DOHH2 (cell line): ENCODE results near the gene LRMDA.

Source experiments
- H3F3A ChIP-seq: fragments of 200-600 bp; sonication (generic), shearing (Covaris generic); 2 replicates; pipeline ENCODE4 v1.6.0; 2016; ENCODE audit warnings: antibody characterized with exemption, mild to moderate bottlenecking; ENCODE audit not compliant: control insufficient read depth, insufficient read depth
- H3K27ac ChIP-seq: fragments of 200-600 bp; sonication (generic); 2 replicates; pipeline ENCODE4 v1.5.1; 2014; ENCODE audit warnings: low read depth, mild to moderate bottlenecking, low read length, moderate library complexity
- H3K27me3 ChIP-seq: fragments of 200-600 bp; sonication (generic); 2 replicates; pipeline ENCODE4 v1.6.1; 2014; ENCODE audit warnings: mild to moderate bottlenecking, low read length, mixed read lengths; ENCODE audit not compliant: control insufficient read depth
- H3K36me3 ChIP-seq: fragments of 200-600 bp; sonication (generic); 2 replicates; pipeline ENCODE4 v1.6.1; 2014; ENCODE audit warnings: mild to moderate bottlenecking, low read length, moderate library complexity, mixed read lengths; ENCODE audit not compliant: control insufficient read depth
- H3K4me1 ChIP-seq: fragments of 200-600 bp; sonication (generic); 2 replicates; pipeline ENCODE4 v1.6.1; 2014; ENCODE audit warnings: mild to moderate bottlenecking, low read length, mixed read lengths; ENCODE audit not compliant: control insufficient read depth
- H3K4me2 ChIP-seq: fragments of 200-600 bp; sonication (generic); 2 replicates; pipeline ENCODE4 v1.6.0; 2014; ENCODE audit warnings: mild to moderate bottlenecking, low read length, moderate library complexity
- H3K4me3 ChIP-seq: fragments of 200-600 bp; sonication (generic); 2 replicates; pipeline ENCODE4 v1.5.1; 2014; ENCODE audit warnings: mild to moderate bottlenecking, low read length, mixed read lengths
- H3K79me2 ChIP-seq: fragments of 200-600 bp; sonication (generic); 2 replicates; pipeline ENCODE4 v1.6.1; 2014; ENCODE audit warnings: mild to moderate bottlenecking, low read length, mixed read lengths; ENCODE audit not compliant: control insufficient read depth
- H3K9me2 ChIP-seq: fragments of 200-600 bp; sonication (generic); replicated peaks from 2 replicates; pipeline ENCODE4 v1.6.1; 2014; ENCODE audit warnings: mild to moderate bottlenecking, low read length, mixed read lengths; ENCODE audit not compliant: control insufficient read depth
- H3K9me3 ChIP-seq: fragments of 200-600 bp; sonication (generic); 2 replicates; pipeline ENCODE4 v1.6.1; 2014; ENCODE audit warnings: antibody characterized with exemption, low read length, mixed read lengths; ENCODE audit not compliant: control insufficient read depth, insufficient read depth
- H4K20me1 ChIP-seq: fragments of 200-600 bp; sonication (generic); 2 replicates; pipeline ENCODE4 v1.6.0; 2014; ENCODE audit warnings: low read depth, mild to moderate bottlenecking, antibody characterized with exemption, low read length, moderate library complexity; ENCODE audit not compliant: control insufficient read depth, insufficient read depth
- EZH2phosphoT487 ChIP-seq: fragments of 200-600 bp; sonication (generic); IDR thresholded peaks from 2 replicates; pipeline ENCODE4 v1.6.1; 2017; ENCODE audit warnings: borderline replicate concordance, mild to moderate bottlenecking, antibody characterized with exemption, low read length, moderate library complexity, mixed read lengths
- TF ChIP-seq, protein P1 (sequence below): fragments of 200-600 bp; sonication (generic); IDR thresholded peaks from one replicate; pipeline ENCODE4 v1.5.1; 2014; ENCODE audit warnings: antibody characterized with exemption, mild to moderate bottlenecking, low read depth, low read length; ENCODE audit not compliant: poor library complexity, severe bottlenecking

Gene LRMDA

DNA sequence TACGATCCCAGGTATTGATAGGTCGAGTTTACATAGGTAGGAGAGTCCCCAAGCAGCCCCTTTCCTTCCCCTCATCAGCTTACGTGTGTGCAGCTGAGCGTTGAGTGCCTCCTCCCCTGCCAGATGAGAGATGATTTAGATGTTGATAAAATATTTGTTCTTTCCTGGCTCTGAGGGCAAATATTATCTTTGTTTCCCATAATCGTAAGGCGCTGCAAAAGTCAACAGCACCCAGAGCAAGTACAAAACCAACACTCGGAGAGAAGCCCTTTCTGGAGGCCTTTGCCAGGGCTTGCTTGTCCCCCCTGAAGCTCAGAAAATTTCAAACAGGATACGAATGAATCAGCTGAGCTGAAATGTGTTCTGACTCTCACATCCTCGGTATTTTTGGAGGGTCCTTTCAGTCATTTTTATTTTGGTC is 683.2 kb downstream of the LRMDA start:
- no peaks in the 10 kb centered on the region for H3K9me2 ChIP-seq
- no peak overlapping the region for H3K4me3 ChIP-seq
- H3K9me3 ChIP-seq, result no peaks in the 10 kb centered on the region
- no peaks in the 10 kb centered on the region for H3K4me1 ChIP-seq
- TF ChIP-seq EZH2phosphoT487, result no peak
- TF ChIP-seq, protein P1, sequence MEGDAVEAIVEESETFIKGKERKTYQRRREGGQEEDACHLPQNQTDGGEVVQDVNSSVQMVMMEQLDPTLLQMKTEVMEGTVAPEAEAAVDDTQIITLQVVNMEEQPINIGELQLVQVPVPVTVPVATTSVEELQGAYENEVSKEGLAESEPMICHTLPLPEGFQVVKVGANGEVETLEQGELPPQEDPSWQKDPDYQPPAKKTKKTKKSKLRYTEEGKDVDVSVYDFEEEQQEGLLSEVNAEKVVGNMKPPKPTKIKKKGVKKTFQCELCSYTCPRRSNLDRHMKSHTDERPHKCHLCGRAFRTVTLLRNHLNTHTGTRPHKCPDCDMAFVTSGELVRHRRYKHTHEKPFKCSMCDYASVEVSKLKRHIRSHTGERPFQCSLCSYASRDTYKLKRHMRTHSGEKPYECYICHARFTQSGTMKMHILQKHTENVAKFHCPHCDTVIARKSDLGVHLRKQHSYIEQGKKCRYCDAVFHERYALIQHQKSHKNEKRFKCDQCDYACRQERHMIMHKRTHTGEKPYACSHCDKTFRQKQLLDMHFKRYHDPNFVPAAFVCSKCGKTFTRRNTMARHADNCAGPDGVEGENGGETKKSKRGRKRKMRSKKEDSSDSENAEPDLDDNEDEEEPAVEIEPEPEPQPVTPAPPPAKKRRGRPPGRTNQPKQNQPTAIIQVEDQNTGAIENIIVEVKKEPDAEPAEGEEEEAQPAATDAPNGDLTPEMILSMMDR, result no peak
- H3K27ac ChIP-seq, result no peak overlapping the region
- no peaks in the 10 kb centered on the region for H3K79me2 ChIP-seq
- no peaks in the 10 kb centered on the region for H4K20me1 ChIP-seq
- H3K27me3 ChIP-seq, result no peaks in the 10 kb centered on the region
- H3K36me3 ChIP-seq, result no peaks in the 10 kb centered on the region
- no peaks in the 10 kb centered on the region for H3F3A ChIP-seq
- H3K4me2 ChIP-seq, result no peak overlapping the region

DNA sequence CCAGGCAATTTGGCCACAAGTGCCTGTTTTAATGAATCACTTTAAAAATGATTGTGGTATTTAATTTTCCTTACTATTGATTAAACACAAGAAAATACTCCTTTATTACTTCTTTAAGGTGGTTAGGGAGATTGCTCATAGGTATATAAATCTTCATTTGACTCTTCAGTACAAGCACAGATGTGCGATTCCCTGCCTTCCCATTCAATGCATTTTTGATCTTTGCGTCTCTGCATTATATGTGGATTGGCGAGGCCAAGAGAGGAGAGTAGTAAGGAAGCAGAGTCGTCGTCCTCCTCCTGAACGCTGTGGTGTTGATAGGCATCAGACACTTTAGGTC is 683.7 kb downstream of the LRMDA start:
- no peaks in the 10 kb centered on the region for H3F3A ChIP-seq
- no peak overlapping the region for H3K27ac ChIP-seq
- no peak overlapping the region for H3K4me3 ChIP-seq

DNA sequence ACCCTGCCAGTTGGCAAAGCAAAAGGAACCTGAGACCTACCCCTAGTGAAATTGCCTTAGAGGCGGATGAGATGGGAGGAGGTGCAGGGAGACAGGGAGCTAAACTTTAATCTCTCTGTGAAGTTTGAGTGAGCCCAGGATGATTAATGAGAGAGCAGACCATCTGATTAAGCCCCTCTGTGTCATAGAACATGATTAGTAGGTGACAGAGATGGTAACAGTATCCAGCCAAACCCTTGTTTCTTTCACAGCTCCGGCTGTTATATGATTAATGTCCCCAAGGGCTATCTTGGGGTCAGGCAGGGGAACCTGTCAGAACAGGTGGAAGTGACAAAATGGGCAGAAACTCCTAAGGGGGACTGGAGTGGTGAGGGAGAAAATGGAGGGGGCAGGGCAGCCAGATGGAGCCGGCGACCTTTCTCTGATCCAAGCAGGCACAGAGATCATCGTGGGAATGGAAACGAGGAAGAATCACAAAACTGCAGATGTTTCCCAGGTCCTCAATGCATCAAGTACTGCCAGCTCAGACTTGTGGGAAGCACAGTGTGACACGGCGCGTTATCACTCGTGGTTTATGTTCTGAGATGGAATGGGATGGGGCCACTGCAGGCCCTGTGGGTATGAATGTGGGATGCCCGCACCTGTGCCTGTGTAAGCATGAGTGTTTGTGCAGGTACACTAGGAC is 684.2 kb downstream of the LRMDA start:
- no peaks in the 10 kb centered on the region for H4K20me1 ChIP-seq
- no peaks in the 10 kb centered on the region for H3K9me2 ChIP-seq
- no peaks in the 10 kb centered on the region for H3K36me3 ChIP-seq
- no peaks in the 10 kb centered on the region for H3K9me3 ChIP-seq
- no peak for TF ChIP-seq EZH2phosphoT487
- TF ChIP-seq, protein P1, result no peak
- no peak overlapping the region for H3K27ac ChIP-seq
- H3K27me3 ChIP-seq, result no peaks in the 10 kb centered on the region
- no peaks in the 10 kb centered on the region for H3K79me2 ChIP-seq
- no peaks in the 10 kb centered on the region for H3K4me1 ChIP-seq
- no peak overlapping the region for H3K4me2 ChIP-seq
- H3K4me3 ChIP-seq, result no peak overlapping the region
- H3F3A ChIP-seq, result no peaks in the 10 kb centered on the region

More for the DNA sequence above, 683.7 kb downstream of the LRMDA start:
- TF ChIP-seq, protein P1, result no peak
- TF ChIP-seq EZH2phosphoT487, result no peak
- no peaks in the 10 kb centered on the region for H3K4me1 ChIP-seq
- H3K79me2 ChIP-seq, result no peaks in the 10 kb centered on the region
- H3K4me2 ChIP-seq, result no peak overlapping the region
- no peaks in the 10 kb centered on the region for H3K9me2 ChIP-seq
- H3K27me3 ChIP-seq, result no peaks in the 10 kb centered on the region
- no peaks in the 10 kb centered on the region for H3K9me3 ChIP-seq
- no peaks in the 10 kb centered on the region for H4K20me1 ChIP-seq
- H3K36me3 ChIP-seq, result no peaks in the 10 kb centered on the region

DNA sequence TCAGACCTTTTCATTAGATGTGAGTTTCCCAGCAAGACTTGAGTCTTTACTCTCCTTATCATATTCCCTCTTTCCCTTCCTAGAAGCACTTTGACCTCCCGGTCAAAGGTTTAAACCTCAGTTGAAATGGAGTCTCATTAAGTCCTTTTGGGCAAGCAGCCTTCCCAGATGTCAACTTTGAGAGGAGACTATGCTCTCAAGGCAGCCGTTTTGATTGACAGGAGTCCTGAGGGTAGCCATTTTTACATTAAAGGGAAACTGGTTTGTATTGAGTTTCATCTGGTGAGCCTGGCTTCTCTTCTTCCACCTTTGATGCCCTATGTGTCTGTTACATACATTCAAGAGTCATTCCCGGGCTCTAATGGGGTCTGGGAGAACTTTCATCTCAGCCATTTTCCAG is 685.1 kb downstream of the LRMDA start:
- TF ChIP-seq, protein P1, result no peak
- no peak for TF ChIP-seq EZH2phosphoT487
- no peak overlapping the region for H3K4me2 ChIP-seq
- H3K27ac ChIP-seq, result no peak overlapping the region
- no peaks in the 10 kb centered on the region for H3K27me3 ChIP-seq
- no peaks in the 10 kb centered on the region for H3K4me1 ChIP-seq
- H3K9me3 ChIP-seq, result no peaks in the 10 kb centered on the region
- no peaks in the 10 kb centered on the region for H3F3A ChIP-seq
- no peaks in the 10 kb centered on the region for H3K36me3 ChIP-seq
- H3K79me2 ChIP-seq, result no peaks in the 10 kb centered on the region
- H4K20me1 ChIP-seq, result no peaks in the 10 kb centered on the region
- no peaks in the 10 kb centered on the region for H3K9me2 ChIP-seq
- H3K4me3 ChIP-seq, result no peak overlapping the region
